KMS-11 (cell line): ENCODE measurements around the gene ADAM11.
"Not testable (repeated sequence)": the region's sequence is repeated elsewhere in the genome, so short reads cannot be mapped to it uniquely, and the experiment has no call there.

Source experiments
- H2AFZ ChIP-seq: fragments of 200-600 bp; sonication (generic); 2 replicates; pipeline ENCODE4 v1.6.1; 2016; ENCODE audit warnings: antibody characterized with exemption, mixed run types, low read depth
- H3K27ac ChIP-seq: fragments of 200-600 bp; sonication (generic); 2 replicates; pipeline ENCODE4 v1.6.1; 2016; ENCODE audit warnings: mild to moderate bottlenecking, mixed run types
- H3K27me3 ChIP-seq: fragments of 200-600 bp; sonication (generic); 2 replicates; pipeline ENCODE4 v1.6.1; 2017; ENCODE audit warnings: mild to moderate bottlenecking, low read depth, mixed run types, moderate library complexity; ENCODE audit not compliant: insufficient read depth
- H3K36me3 ChIP-seq: fragments of 200-600 bp; sonication (generic); 2 replicates; pipeline ENCODE4 v1.6.1; 2017; ENCODE audit warnings: mild to moderate bottlenecking, mixed run types; ENCODE audit not compliant: insufficient read depth
- H3K4me1 ChIP-seq: fragments of 200-600 bp; sonication (generic); 2 replicates; pipeline ENCODE4 v1.6.1; 2016; ENCODE audit warnings: mild to moderate bottlenecking, low read depth, mixed run types; ENCODE audit not compliant: poor library complexity, severe bottlenecking
- H3K4me2 ChIP-seq: fragments of 200-600 bp; sonication (generic); 2 replicates; pipeline ENCODE4 v1.7.0; 2016; ENCODE audit warnings: mild to moderate bottlenecking, mixed run types
- H3K4me3 ChIP-seq: fragments of 200-600 bp; sonication (generic); IDR thresholded peaks from 2 replicates; pipeline ENCODE4 v1.6.1; 2017; ENCODE audit warnings: low read depth, low read length, mixed read lengths; ENCODE audit not compliant: insufficient read depth
- H3K79me2 ChIP-seq: fragments of 200-600 bp; sonication (generic); 2 replicates; pipeline ENCODE4 v1.6.1; 2016; ENCODE audit warnings: low read depth, mixed run types; ENCODE audit not compliant: insufficient read depth
- H3K9ac ChIP-seq: fragments of 200-600 bp; sonication (generic); 2 replicates; pipeline ENCODE4 v1.6.1; 2016; ENCODE audit warnings: mild to moderate bottlenecking, mixed run types
- H4K20me1 ChIP-seq: fragments of 200-600 bp; sonication (generic); 2 replicates; pipeline ENCODE4 v1.6.1; 2016; ENCODE audit warnings: mild to moderate bottlenecking, mixed run types; ENCODE audit not compliant: insufficient read depth
- CTCF ChIP-seq: fragments of 200-600 bp; sonication (generic); conservative IDR thresholded peaks from 2 replicates; pipeline ENCODE4 v1.6.1; 2017; ENCODE audit warnings: low read depth, mild to moderate bottlenecking, antibody characterized with exemption, low read length, moderate library complexity, mixed read lengths

Gene ADAM11

GRCh38 chr17:44804302-44805089 lies 45.7 kb downstream of the ADAM11 start:
- Histone ChIP-seq H3K36me3 (no peaks in the 10 kb centered on the region), H3K4me3 (no peak overlapping the region), H2AFZ (no peak overlapping the region), H3K27ac (no peak overlapping the region), H3K9ac (no peak overlapping the region), H4K20me1 (no peaks in the 10 kb centered on the region), H3K79me2 (no peaks in the 10 kb centered on the region), H3K4me2 (no peak overlapping the region), H3K27me3 (no peaks in the 10 kb centered on the region), H3K4me1 (no peaks in the 10 kb centered on the region)
- TF ChIP-seq CTCF, result no peak

- no peak overlapping the region for H2AFZ ChIP-seq
- H3K4me3 ChIP-seq, result no peak overlapping the region
- H3K27ac ChIP-seq, result no peak overlapping the region
- H3K36me3 ChIP-seq, result no peaks in the 10 kb centered on the region
- H3K27me3 ChIP-seq, result no peaks in the 10 kb centered on the region
- H4K20me1 ChIP-seq, result no peaks in the 10 kb centered on the region
- H3K79me2 ChIP-seq, result no peaks in the 10 kb centered on the region
- TF ChIP-seq CTCF, result no peak
- no peaks in the 10 kb centered on the region for H3K4me1 ChIP-seq
- H3K9ac ChIP-seq, result no peak overlapping the region
- no peak overlapping the region for H3K4me2 ChIP-seq
Measured at GRCh38 chr17:44807093-44807816, 48.5 kb downstream of the ADAM11 start.

DNA sequence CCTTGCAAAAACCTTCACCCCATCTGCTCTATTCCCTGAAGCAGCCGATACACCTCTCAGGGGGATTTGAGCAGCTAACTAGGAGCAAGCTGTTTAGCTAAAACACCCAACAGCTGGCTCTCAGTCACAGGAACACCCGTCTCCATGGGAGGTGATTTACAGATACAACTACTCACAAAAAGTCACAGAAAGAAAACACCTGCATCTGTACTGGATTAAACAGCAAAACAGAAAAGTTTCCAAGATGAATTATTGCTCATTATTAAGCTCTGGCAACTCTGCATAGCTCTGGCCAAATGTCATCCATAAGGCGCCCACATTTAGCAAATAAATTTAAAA lies 49.0 kb downstream of the ADAM11 start:
- H3K79me2 ChIP-seq, result no peaks in the 10 kb centered on the region
- H4K20me1 ChIP-seq, result no peaks in the 10 kb centered on the region
- H2AFZ ChIP-seq, result no peak overlapping the region
- TF ChIP-seq CTCF, result no peak
- no peaks in the 10 kb centered on the region for H3K27me3 ChIP-seq
- no peak overlapping the region for H3K4me3 ChIP-seq
- no peaks in the 10 kb centered on the region for H3K4me1 ChIP-seq
- H3K36me3 ChIP-seq, result no peaks in the 10 kb centered on the region
- H3K4me2 ChIP-seq, result no peak overlapping the region
- no peak overlapping the region for H3K27ac ChIP-seq
- H3K9ac ChIP-seq, result no peak overlapping the region

GRCh38 chr17:44808156-44808555 lies 49.4 kb downstream of the ADAM11 start:
- Histone ChIP-seq H3K4me1 (no peaks in the 10 kb centered on the region), H3K4me2 (no peak overlapping the region), H4K20me1 (no peaks in the 10 kb centered on the region), H2AFZ (no peak overlapping the region), H3K36me3 (no peaks in the 10 kb centered on the region), H3K79me2 (no peaks in the 10 kb centered on the region), H3K27ac (no peak overlapping the region), H3K9ac (no peak overlapping the region), H3K27me3 (no peaks in the 10 kb centered on the region), H3K4me3 (no peak overlapping the region)
- no peak for TF ChIP-seq CTCF

DNA sequence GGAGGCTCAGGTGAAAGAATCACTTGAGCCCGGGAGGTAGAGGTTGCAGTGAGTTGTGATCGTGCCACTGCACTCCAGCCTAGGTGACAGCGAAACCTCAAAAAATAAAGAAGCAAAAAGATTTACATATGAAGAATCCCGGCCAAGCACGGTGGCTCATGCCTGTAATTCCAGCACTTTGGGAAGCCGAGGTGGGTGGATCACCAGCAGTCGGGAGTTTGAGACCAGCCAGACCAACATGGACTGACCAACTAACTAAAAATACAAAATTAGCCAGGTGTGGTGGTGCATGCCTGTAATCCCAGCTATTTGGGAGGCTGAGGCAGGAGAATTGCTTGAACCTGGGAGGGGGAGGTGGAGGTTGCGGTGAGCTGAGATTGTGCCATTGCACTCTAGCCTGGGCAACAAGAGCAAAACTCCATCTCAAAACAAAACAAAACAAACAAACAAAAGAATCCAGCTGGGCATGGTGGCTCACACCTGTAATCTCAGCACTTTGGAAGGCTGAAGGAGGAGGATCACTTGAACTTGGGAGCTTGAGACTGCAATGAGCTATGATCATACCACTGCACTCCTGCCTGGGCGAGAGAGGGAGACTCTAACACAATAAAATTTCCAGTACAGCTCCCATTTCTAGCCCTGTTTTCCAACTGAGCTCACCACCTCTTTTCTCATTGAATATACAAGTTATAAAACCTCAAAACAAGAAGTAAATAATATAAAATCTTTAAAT lies 50.0 kb downstream of the ADAM11 start:
- H3K9ac ChIP-seq, H4K20me1 ChIP-seq, H3K27me3 ChIP-seq, H3K27ac ChIP-seq, H3K4me3 ChIP-seq, H3K79me2 ChIP-seq, H3K4me1 ChIP-seq, H3K4me2 ChIP-seq, H2AFZ ChIP-seq, H3K36me3 ChIP-seq: not testable (repeated sequence)
